ENCODE data around the gene CYB5R4. TPM values are rescaled to one million over a fixed set of nuclear protein-coding genes. Genes with fewer than 3 reads are reported as not detected.

The CYB5R4 gene
- total RNA-seq, 2 experiments from 2014 or later, result 15.5 to 16.3 TPM

DNA sequence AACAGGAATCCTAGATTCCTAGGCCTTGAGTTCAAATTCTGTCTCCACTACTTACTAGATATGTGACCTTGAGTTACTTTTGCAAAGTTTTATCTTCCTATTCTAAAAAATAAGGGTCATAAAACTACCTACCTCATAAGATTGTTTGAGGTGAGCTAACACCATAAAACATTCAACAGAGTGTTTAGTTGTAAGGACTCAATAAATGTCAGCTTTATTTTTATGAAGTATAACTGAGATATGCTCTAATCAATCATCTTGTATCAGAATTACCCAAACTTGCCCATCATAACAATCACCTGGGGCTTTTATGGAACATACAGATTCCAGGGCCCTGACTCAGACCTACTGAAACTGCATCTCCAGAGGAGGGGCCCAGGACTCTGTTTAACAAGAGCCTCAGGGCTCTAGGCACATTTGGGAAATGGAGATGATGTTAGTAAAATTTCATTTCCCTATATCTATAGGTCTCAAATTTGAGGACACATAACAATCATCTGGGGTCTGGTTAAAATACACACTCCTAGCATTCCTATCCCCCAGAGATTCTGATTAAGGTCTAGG, 138.6 kb downstream of the CYB5R4 start:
- no peaks in the 10 kb centered on the region for H3K27me3 ChIP-seq (ENCODE audit: control insufficient read depth in 1 of 2, insufficient read depth in 2 of 2, low read length in 2 of 2)
- ChIA-PET CTCF (no interaction called here), POLR2A (no interaction called here)
- H3K9me3 Mint-ChIP-seq, result peaks cover 2% of the 10 kb centered on the region
- no peak overlapping the region for H3K4me3 Mint-ChIP-seq
- H3K4me1 Mint-ChIP-seq (ENCODE audit: low read depth), result no peaks in the 10 kb centered on the region
- no peaks in the 10 kb centered on the region for H3K27me3 Mint-ChIP-seq
- DNase-seq (no peak), ATAC-seq (ENCODE audit: poor library complexity) (no peak)
- intact Hi-C loops (cut with DNase I, micrococcal nuclease), result no loop called here
- no peaks in the 10 kb centered on the region for H3K36me3 Mint-ChIP-seq (ENCODE audit: low read depth)
- no peaks in the 10 kb centered on the region for H3K4me1 ChIP-seq (ENCODE audit: insufficient read depth, low read length)
- no peaks in the 10 kb centered on the region for H3K9me3 ChIP-seq (ENCODE audit: control insufficient read depth in 1 of 2, insufficient read depth in 1 of 2, low read length in 2 of 2)
- TF ChIP-seq, protein P1, sequence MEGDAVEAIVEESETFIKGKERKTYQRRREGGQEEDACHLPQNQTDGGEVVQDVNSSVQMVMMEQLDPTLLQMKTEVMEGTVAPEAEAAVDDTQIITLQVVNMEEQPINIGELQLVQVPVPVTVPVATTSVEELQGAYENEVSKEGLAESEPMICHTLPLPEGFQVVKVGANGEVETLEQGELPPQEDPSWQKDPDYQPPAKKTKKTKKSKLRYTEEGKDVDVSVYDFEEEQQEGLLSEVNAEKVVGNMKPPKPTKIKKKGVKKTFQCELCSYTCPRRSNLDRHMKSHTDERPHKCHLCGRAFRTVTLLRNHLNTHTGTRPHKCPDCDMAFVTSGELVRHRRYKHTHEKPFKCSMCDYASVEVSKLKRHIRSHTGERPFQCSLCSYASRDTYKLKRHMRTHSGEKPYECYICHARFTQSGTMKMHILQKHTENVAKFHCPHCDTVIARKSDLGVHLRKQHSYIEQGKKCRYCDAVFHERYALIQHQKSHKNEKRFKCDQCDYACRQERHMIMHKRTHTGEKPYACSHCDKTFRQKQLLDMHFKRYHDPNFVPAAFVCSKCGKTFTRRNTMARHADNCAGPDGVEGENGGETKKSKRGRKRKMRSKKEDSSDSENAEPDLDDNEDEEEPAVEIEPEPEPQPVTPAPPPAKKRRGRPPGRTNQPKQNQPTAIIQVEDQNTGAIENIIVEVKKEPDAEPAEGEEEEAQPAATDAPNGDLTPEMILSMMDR (IDR thresholded peaks at IDR 0.05), result no peak
- H3K4me3 ChIP-seq (ENCODE audit: low read length), result no peak overlapping the region
- no peaks in the 10 kb centered on the region for H3K36me3 ChIP-seq (ENCODE audit: insufficient read depth, low read length)
- no peak overlapping the region for H3K27ac ChIP-seq (ENCODE audit: low read depth in 1 of 2, low read length in 2 of 2)
- no peak overlapping the region for H3K27ac Mint-ChIP-seq

DNA sequence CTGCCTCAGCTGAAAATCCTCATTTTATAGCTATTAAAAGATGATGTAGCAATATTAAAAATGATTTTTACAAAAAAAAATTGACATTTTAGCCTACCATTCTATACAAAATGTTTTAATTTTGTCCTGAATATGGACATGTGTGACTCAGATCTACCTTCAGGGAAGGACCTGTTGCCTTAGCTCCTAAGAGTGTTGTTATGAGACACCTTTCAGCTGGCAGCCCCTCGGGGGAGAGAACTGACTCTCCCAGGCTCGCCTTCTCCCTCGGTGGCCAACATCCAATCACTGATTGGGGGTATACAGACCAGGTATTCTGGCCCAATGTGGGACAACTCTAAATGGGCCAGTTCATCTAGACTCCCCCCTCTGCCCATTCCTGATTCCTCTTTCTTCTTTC, 141.6 kb downstream of the CYB5R4 start:
- H3K27me3 Mint-ChIP-seq, result peaks cover 8% of the 10 kb centered on the region
- DNase-seq (no peak), ATAC-seq (ENCODE audit: poor library complexity) (no peak)
- H3K9me3 Mint-ChIP-seq, result no peaks in the 10 kb centered on the region
- Histone ChIP-seq H3K27ac (ENCODE audit: low read depth in 1 of 2, low read length in 2 of 2) (no peak overlapping the region), H3K4me3 (ENCODE audit: low read length) (no peak overlapping the region), H3K9me3 (ENCODE audit: control insufficient read depth in 1 of 2, insufficient read depth in 1 of 2, low read length in 2 of 2) (no peaks in the 10 kb centered on the region), H3K4me1 (ENCODE audit: insufficient read depth, low read length) (no peaks in the 10 kb centered on the region), H3K27me3 (ENCODE audit: control insufficient read depth in 1 of 2, insufficient read depth in 2 of 2, low read length in 2 of 2) (peaks cover 0 to 3% of the 10 kb centered on the region in 2 experiments), H3K36me3 (ENCODE audit: insufficient read depth, low read length) (no peaks in the 10 kb centered on the region)
- CTCF ChIA-PET, result no interaction called here
- TF ChIP-seq, protein P1 (IDR thresholded peaks at IDR 0.05), result no peak
- intact Hi-C loops (cut with DNase I, micrococcal nuclease), result no loop called here
- POLR2A ChIA-PET, result no interaction called here
- H3K4me1 Mint-ChIP-seq (ENCODE audit: low read depth), result no peaks in the 10 kb centered on the region
- H3K27ac Mint-ChIP-seq, result no peak overlapping the region
- no peak overlapping the region for H3K4me3 Mint-ChIP-seq
- H3K36me3 Mint-ChIP-seq (ENCODE audit: low read depth), result no peaks in the 10 kb centered on the region

DNA sequence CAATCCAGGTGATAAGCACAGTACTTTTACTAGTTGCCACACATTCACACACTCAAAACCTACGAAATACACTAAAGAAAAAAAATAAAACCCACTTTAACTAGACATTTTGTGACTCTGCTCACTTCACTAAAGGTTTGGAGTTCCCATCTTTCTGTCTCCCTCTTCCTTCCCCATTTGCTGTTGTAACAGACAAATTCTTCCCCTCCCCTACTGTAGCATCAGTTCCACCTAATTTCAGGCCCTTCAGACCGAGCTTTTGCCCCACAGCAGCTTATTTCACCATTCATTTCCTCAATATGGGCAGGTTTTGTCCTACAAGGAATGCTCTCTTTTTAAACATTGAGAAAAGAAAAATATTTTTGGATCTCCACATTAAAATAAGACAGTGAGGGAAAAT, 142.7 kb downstream of the CYB5R4 start:
- Histone ChIP-seq H3K36me3 (ENCODE audit: insufficient read depth, low read length) (no peaks in the 10 kb centered on the region), H3K27ac (ENCODE audit: low read depth in 1 of 2, low read length in 2 of 2) (no peak overlapping the region), H3K27me3 (ENCODE audit: control insufficient read depth in 1 of 2, insufficient read depth in 2 of 2, low read length in 2 of 2) (peaks cover 0 to 3% of the 10 kb centered on the region in 2 experiments), H3K4me1 (ENCODE audit: insufficient read depth, low read length) (no peaks in the 10 kb centered on the region), H3K4me3 (ENCODE audit: low read length) (no peak overlapping the region), H3K9me3 (ENCODE audit: control insufficient read depth in 1 of 2, insufficient read depth in 1 of 2, low read length in 2 of 2) (no peaks in the 10 kb centered on the region)
- DNase-seq (no peak), ATAC-seq (ENCODE audit: poor library complexity) (no peak)
- Mint-ChIP-seq H3K27ac (no peak overlapping the region), H3K9me3 (no peaks in the 10 kb centered on the region), H3K4me3 (no peak overlapping the region), H3K4me1 (ENCODE audit: low read depth) (no peaks in the 10 kb centered on the region), H3K27me3 (peaks cover 8% of the 10 kb centered on the region), H3K36me3 (ENCODE audit: low read depth) (no peaks in the 10 kb centered on the region)
- TF ChIP-seq, protein P1 (IDR thresholded peaks at IDR 0.05), result no peak
- ChIA-PET CTCF (no interaction called here), POLR2A (no interaction called here)
- intact Hi-C loops (cut with DNase I, micrococcal nuclease), result no loop called here

All from CD4-positive, alpha-beta T cell (primary cell).